Vagina (tissue), 2 donors: ENCODE data around the gene RPP14. TPM values are rescaled to one million over a fixed set of nuclear protein-coding genes. Genes with fewer than 3 reads are reported as not detected.

ENCODE experiments used
- DNase-seq, 2 donors: peaks; one replicate each; pipeline ENCODE4 v3.0.0-alpha.2; 2017; ENCODE audit errors: extremely low spot score in 2 of 2
- H3K27ac ChIP-seq: fragments of 200-600 bp; sonication (generic); one replicate; pipeline ENCODE4 v1.5.1; 2019
- H3K27me3 ChIP-seq: fragments of 200-600 bp; sonication (generic); one replicate; pipeline ENCODE4 v1.5.1; 2019
- H3K36me3 ChIP-seq, 2 donors: fragments of 200-600 bp; sonication (generic); one replicate each; pipeline ENCODE4 v1.5.1; 2017 to 2019
- H3K4me1 ChIP-seq: fragments of 200-600 bp; sonication (generic); one replicate; pipeline ENCODE4 v1.5.1; 2019
- H3K4me3 ChIP-seq, 2 donors: fragments of 200-600 bp; sonication (generic); 1 replicate in 1 of 2; 2 replicates in 1 of 2; pipeline ENCODE4 v1.5.1; 2016 to 2019
- H3K9me3 ChIP-seq: fragments of 200-600 bp; sonication (generic); one replicate; pipeline ENCODE4 v1.5.1; 2019
- CTCF ChIP-seq, 3 experiments: fragments of 450-650 bp in 2 of 3; fragments of 200-600 bp in 1 of 3; sonication (generic) in 1 of 3; IDR thresholded peaks; one replicate each; pipeline ENCODE4 v1.5.1; 2017 to 2019; ENCODE audit warnings: antibody characterized with exemption in 3 of 3, mild to moderate bottlenecking in 2 of 3, moderate library complexity in 2 of 3
- POLR2A ChIP-seq, 2 donors: fragments of 450-650 bp; IDR thresholded peaks; one replicate each; pipeline ENCODE4 v1.6.1; 2017; ENCODE audit warnings: antibody characterized with exemption in 2 of 2, mild to moderate bottlenecking in 2 of 2, moderate library complexity in 2 of 2
- POLR2AphosphoS5 ChIP-seq, 2 donors: sonication (generic); formaldehyde crosslinking; IDR thresholded peaks; one replicate each; pipeline ENCODE4 v1.9.0; 2017; ENCODE audit warnings: antibody characterized with exemption in 2 of 2, mild to moderate bottlenecking in 2 of 2, low read depth in 1 of 2; ENCODE audit not compliant: insufficient read depth in 1 of 2
- intact Hi-C: fragments of 100-400 bp; cut with DNase I; formaldehyde crosslinking; loops from one replicate; pipeline ENCODE4 v1.15.1; 2023
- total RNA-seq: library from RNA; depleted of rRNA; stranded (reverse); fragments of >200 nt; gene quantifications from one replicate; pipeline ENCODE4 v1.2.3, GENCODE V29; 2016

The RPP14 gene
- total RNA-seq, 1 donor from 2014 or later: 16.9 TPM

GRCh38 chr3:58291671-58292338, 14.2 kb upstream of the RPP14 start:
- Histone ChIP-seq H3K4me1 (no peaks in the 10 kb centered on the region), H3K4me3 (no peak overlapping the region), H3K27me3 (no peaks in the 10 kb centered on the region), H3K9me3 (no peaks in the 10 kb centered on the region), H3K27ac (no peak overlapping the region), H3K36me3 (no peaks in the 10 kb centered on the region)
- intact Hi-C loops: no loop called here
- TF ChIP-seq POLR2A (IDR thresholded peaks at IDR 0.05): no peak
- TF ChIP-seq POLR2AphosphoS5 (IDR thresholded peaks at IDR 0.05; ENCODE audit: insufficient read depth in 1 of 2, low read depth in 1 of 2): no peak
- TF ChIP-seq CTCF (IDR thresholded peaks at IDR 0.05): no peak
- DNase-seq: no peak

GRCh38 chr3:58292866-58293265, 13.2 kb upstream of the RPP14 start:
- no peaks in the 10 kb centered on the region for H3K36me3 ChIP-seq
- no peak overlapping the region for H3K27ac ChIP-seq
- H3K27me3 ChIP-seq: no peaks in the 10 kb centered on the region
- H3K9me3 ChIP-seq: no peaks in the 10 kb centered on the region
- H3K4me3 ChIP-seq: no peak overlapping the region
- H3K4me1 ChIP-seq: no peaks in the 10 kb centered on the region
- no peak for DNase-seq
- intact Hi-C loops: no loop called here
- no peak for TF ChIP-seq POLR2AphosphoS5 (IDR thresholded peaks at IDR 0.05; ENCODE audit: insufficient read depth in 1 of 2, low read depth in 1 of 2)
- TF ChIP-seq CTCF (IDR thresholded peaks at IDR 0.05): no peak
- no peak for TF ChIP-seq POLR2A (IDR thresholded peaks at IDR 0.05)

- intact Hi-C loops: no loop called here
These were observed 12.5 kb upstream of the RPP14 start for GRCh38 chr3:58293516-58293915.

GRCh38 chr3:58296269-58296668, 9.8 kb upstream of the RPP14 start:
- no peaks in the 10 kb centered on the region for H3K27me3 ChIP-seq
- no peaks in the 10 kb centered on the region for H3K36me3 ChIP-seq
- no peak for TF ChIP-seq POLR2A (IDR thresholded peaks at IDR 0.05)
- TF ChIP-seq CTCF (IDR thresholded peaks at IDR 0.05): no peak
- no peak for TF ChIP-seq POLR2AphosphoS5 (IDR thresholded peaks at IDR 0.05; ENCODE audit: insufficient read depth in 1 of 2, low read depth in 1 of 2)
- H3K9me3 ChIP-seq: no peaks in the 10 kb centered on the region
- H3K4me3 ChIP-seq: no peak overlapping the region
- no peak for DNase-seq
- H3K4me1 ChIP-seq: no peaks in the 10 kb centered on the region
- intact Hi-C loops: loop anchor here (5.0 kb wide), 1 partner anchor 59 kb away; the partner anchor contains the start of gene ABHD6
- no peak overlapping the region for H3K27ac ChIP-seq

More at GRCh38 chr3:58293516-58293915, 12.5 kb upstream of the RPP14 start:
- DNase-seq: no peak
- TF ChIP-seq CTCF (IDR thresholded peaks at IDR 0.05) (no peak), POLR2AphosphoS5 (IDR thresholded peaks at IDR 0.05; ENCODE audit: insufficient read depth in 1 of 2, low read depth in 1 of 2) (no peak), POLR2A (IDR thresholded peaks at IDR 0.05) (no peak)
- H3K36me3 ChIP-seq: no peaks in the 10 kb centered on the region
- no peaks in the 10 kb centered on the region for H3K4me1 ChIP-seq
- H3K4me3 ChIP-seq: no peak overlapping the region
- no peaks in the 10 kb centered on the region for H3K27me3 ChIP-seq
- no peaks in the 10 kb centered on the region for H3K9me3 ChIP-seq
- no peak overlapping the region for H3K27ac ChIP-seq

GRCh38 chr3:58296843-58297242, 9.2 kb upstream of the RPP14 start:
- Histone ChIP-seq H3K4me3 (no peak overlapping the region), H3K27ac (no peak overlapping the region), H3K9me3 (no peaks in the 10 kb centered on the region), H3K4me1 (no peaks in the 10 kb centered on the region), H3K36me3 (no peaks in the 10 kb centered on the region), H3K27me3 (no peaks in the 10 kb centered on the region)
- intact Hi-C loops: loop anchor here (5.0 kb wide), 1 partner anchor 60 kb away; the partner anchor contains the start of gene ABHD6
- no peak for DNase-seq
- TF ChIP-seq POLR2A (IDR thresholded peaks at IDR 0.05) (no peak), CTCF (IDR thresholded peaks at IDR 0.05) (no peak), POLR2AphosphoS5 (IDR thresholded peaks at IDR 0.05; ENCODE audit: insufficient read depth in 1 of 2, low read depth in 1 of 2) (no peak)
